Activated naive CD8-positive, alpha-beta T cell treated with anti-CD3 and anti-CD28 coated beads, Interleukin-2, amount 50 U/mL, for 24 hours (primary cell): ENCODE results near the gene DICER1.
A peak's percentile ranks its signal among the peaks of the same experiment; 100 is the strongest.

Experiments
- ATAC-seq: fragments of 150-1000 bp; cut with Tn5 transposase; one replicate; pipeline ENCODE4 v1.10.0; 2021
- DNase-seq: peaks from one replicate; pipeline ENCODE4 v3.0.0; 2021
- H3K27ac Mint-ChIP-seq: one replicate; pipeline ENCODE4 v1.8.0; 2021; ENCODE audit warnings: mild to moderate bottlenecking, mixed read lengths
- H3K27me3 Mint-ChIP-seq: one replicate; pipeline ENCODE4 v1.8.0; 2021; ENCODE audit warnings: mixed read lengths
- H3K36me3 Mint-ChIP-seq: one replicate; pipeline ENCODE4 v1.8.0; 2021; ENCODE audit warnings: low read depth, mixed read lengths
- H3K4me1 Mint-ChIP-seq: one replicate; pipeline ENCODE4 v1.8.0; 2021; ENCODE audit warnings: mixed read lengths
- H3K4me3 Mint-ChIP-seq: one replicate; pipeline ENCODE4 v1.8.0; 2021; ENCODE audit warnings: mild to moderate bottlenecking, moderate library complexity, mixed read lengths
- H3K9me3 Mint-ChIP-seq: one replicate; pipeline ENCODE4 v1.8.0; 2021; ENCODE audit warnings: mixed read lengths

Gene DICER1

GRCh38 chr14:95107711-95108110 is 49.6 kb downstream of the DICER1 start:
- Mint-ChIP-seq H3K36me3 (peaks cover 42% of the 10 kb centered on the region), H3K27ac (no peak overlapping the region), H3K4me3 (no peak overlapping the region), H3K4me1 (no peaks in the 10 kb centered on the region), H3K27me3 (no peaks in the 10 kb centered on the region), H3K9me3 (no peaks in the 10 kb centered on the region)
- DNase-seq = no peak
- no peak for ATAC-seq

- peaks cover 49% of the 10 kb centered on the region for H3K36me3 Mint-ChIP-seq
- H3K27ac Mint-ChIP-seq = no peak overlapping the region
- no peak overlapping the region for H3K4me3 Mint-ChIP-seq
- H3K9me3 Mint-ChIP-seq = no peaks in the 10 kb centered on the region
- H3K4me1 Mint-ChIP-seq = no peaks in the 10 kb centered on the region
- H3K27me3 Mint-ChIP-seq = no peaks in the 10 kb centered on the region
- DNase-seq = no peak
- ATAC-seq = no peak
Observed at GRCh38 chr14:95106971-95107370, 50.4 kb downstream of the DICER1 start.

- Mint-ChIP-seq H3K27me3 (no peaks in the 10 kb centered on the region), H3K9me3 (no peaks in the 10 kb centered on the region), H3K4me3 (no peak overlapping the region), H3K27ac (no peak overlapping the region), H3K36me3 (peaks cover 48% of the 10 kb centered on the region), H3K4me1 (peaks cover 8% of the 10 kb centered on the region)
- ATAC-seq (no peak), DNase-seq (no peak)
Observed at GRCh38 chr14:95104911-95105310, 52.4 kb downstream of the DICER1 start.

GRCh38 chr14:95102680-95103044 is 54.7 kb downstream of the DICER1 start:
- H3K36me3 Mint-ChIP-seq = peaks cover 52% of the 10 kb centered on the region
- H3K9me3 Mint-ChIP-seq = no peaks in the 10 kb centered on the region
- no peak overlapping the region for H3K27ac Mint-ChIP-seq
- H3K4me3 Mint-ChIP-seq = no peak overlapping the region
- H3K4me1 Mint-ChIP-seq = peaks cover 8% of the 10 kb centered on the region
- no peaks in the 10 kb centered on the region for H3K27me3 Mint-ChIP-seq
- ATAC-seq (no peak), DNase-seq (no peak)

- no peak overlapping the region for H3K4me3 Mint-ChIP-seq
Observed at GRCh38 chr14:95101736-95102679, 55.3 kb downstream of the DICER1 start.

GRCh38 chr14:95098984-95099599 is 58.2 kb downstream of the DICER1 start:
- Mint-ChIP-seq H3K27me3 (no peaks in the 10 kb centered on the region), H3K36me3 (peaks cover 54% of the 10 kb centered on the region)
- peak; percentile 19 for DNase-seq

More at GRCh38 chr14:95101736-95102679, 55.3 kb downstream of the DICER1 start:
- DNase-seq (no peak), ATAC-seq (no peak)
- Mint-ChIP-seq H3K27me3 (no peaks in the 10 kb centered on the region), H3K27ac (no peak overlapping the region), H3K4me1 (peaks cover 8% of the 10 kb centered on the region), H3K36me3 (peaks cover 51% of the 10 kb centered on the region), H3K9me3 (no peaks in the 10 kb centered on the region)

GRCh38 chr14:95097385-95097784 is 59.9 kb downstream of the DICER1 start:
- Mint-ChIP-seq H3K4me1 (peaks cover 8% of the 10 kb centered on the region), H3K4me3 (no peak overlapping the region), H3K27ac (no peak overlapping the region), H3K27me3 (no peaks in the 10 kb centered on the region), H3K36me3 (peaks cover 50% of the 10 kb centered on the region), H3K9me3 (no peaks in the 10 kb centered on the region)
- no peak for DNase-seq
- no peak for ATAC-seq

More at GRCh38 chr14:95098984-95099599, 58.2 kb downstream of the DICER1 start:
- Mint-ChIP-seq H3K4me3 (no peak overlapping the region), H3K9me3 (no peaks in the 10 kb centered on the region), H3K27ac (no peak overlapping the region), H3K4me1 (peaks cover 8% of the 10 kb centered on the region)
- no peak for ATAC-seq

- no peak overlapping the region for H3K4me3 Mint-ChIP-seq
- no peaks in the 10 kb centered on the region for H3K27me3 Mint-ChIP-seq
- peaks cover 8% of the 10 kb centered on the region for H3K4me1 Mint-ChIP-seq
- H3K9me3 Mint-ChIP-seq = no peaks in the 10 kb centered on the region
- DNase-seq (no peak), ATAC-seq (no peak)
- H3K36me3 Mint-ChIP-seq = peaks cover 49% of the 10 kb centered on the region
- H3K27ac Mint-ChIP-seq = no peak overlapping the region
Observed at GRCh38 chr14:95096476-95096875, 60.9 kb downstream of the DICER1 start.

GRCh38 chr14:95095996-95096395 is 61.3 kb downstream of the DICER1 start:
- Mint-ChIP-seq H3K4me3 (no peak overlapping the region), H3K4me1 (peaks cover 8% of the 10 kb centered on the region), H3K27me3 (no peaks in the 10 kb centered on the region), H3K36me3 (peaks cover 51% of the 10 kb centered on the region), H3K9me3 (no peaks in the 10 kb centered on the region), H3K27ac (no peak overlapping the region)
- ATAC-seq = no peak
- DNase-seq = no peak

- peaks cover 54% of the 10 kb centered on the region for H3K36me3 Mint-ChIP-seq
- no peak overlapping the region for H3K27ac Mint-ChIP-seq
- H3K9me3 Mint-ChIP-seq = no peaks in the 10 kb centered on the region
- no peaks in the 10 kb centered on the region for H3K27me3 Mint-ChIP-seq
- DNase-seq (no peak), ATAC-seq (no peak)
- no peaks in the 10 kb centered on the region for H3K4me1 Mint-ChIP-seq
- H3K4me3 Mint-ChIP-seq = no peak overlapping the region
Observed at GRCh38 chr14:95092723-95093122, 64.6 kb downstream of the DICER1 start.

GRCh38 chr14:95091581-95091980 is 65.7 kb downstream of the DICER1 start:
- Mint-ChIP-seq H3K27ac (no peak overlapping the region), H3K27me3 (no peaks in the 10 kb centered on the region), H3K36me3 (peaks cover 51% of the 10 kb centered on the region), H3K4me1 (no peaks in the 10 kb centered on the region), H3K9me3 (no peaks in the 10 kb centered on the region), H3K4me3 (no peak overlapping the region)
- no peak for ATAC-seq
- no peak for DNase-seq

GRCh38 chr14:95088665-95089064 is 68.7 kb downstream of the DICER1 start:
- ATAC-seq = no peak
- DNase-seq = no peak
- H3K4me1 Mint-ChIP-seq = no peaks in the 10 kb centered on the region
- H3K4me3 Mint-ChIP-seq = no peak overlapping the region
- H3K27me3 Mint-ChIP-seq = no peaks in the 10 kb centered on the region
- H3K36me3 Mint-ChIP-seq = peaks cover 48% of the 10 kb centered on the region
- no peak overlapping the region for H3K27ac Mint-ChIP-seq
- H3K9me3 Mint-ChIP-seq = no peaks in the 10 kb centered on the region

- DNase-seq (no peak), ATAC-seq (no peak)
- H3K27me3 Mint-ChIP-seq = no peaks in the 10 kb centered on the region
- H3K9me3 Mint-ChIP-seq = peaks cover under 1% of the 10 kb centered on the region
- no peaks in the 10 kb centered on the region for H3K4me1 Mint-ChIP-seq
- peaks cover 42% of the 10 kb centered on the region for H3K36me3 Mint-ChIP-seq
- H3K27ac Mint-ChIP-seq = no peak overlapping the region
- H3K4me3 Mint-ChIP-seq = no peak overlapping the region
Observed at GRCh38 chr14:95087619-95088018, 69.7 kb downstream of the DICER1 start.

- Mint-ChIP-seq H3K9me3 (peaks cover 3% of the 10 kb centered on the region), H3K4me1 (no peaks in the 10 kb centered on the region), H3K36me3 (peaks cover 33% of the 10 kb centered on the region), H3K27ac (no peak overlapping the region), H3K4me3 (no peak overlapping the region), H3K27me3 (no peaks in the 10 kb centered on the region)
- no peak for ATAC-seq
- no peak for DNase-seq
Observed at GRCh38 chr14:95085321-95085720, 72.0 kb downstream of the DICER1 start.

GRCh38 chr14:95078867-95079266 is 78.5 kb downstream of the DICER1 start:
- Mint-ChIP-seq H3K4me1 (no peaks in the 10 kb centered on the region), H3K4me3 (no peak overlapping the region), H3K27ac (no peak overlapping the region), H3K27me3 (peaks cover 4% of the 10 kb centered on the region), H3K36me3 (peaks cover 3% of the 10 kb centered on the region), H3K9me3 (peaks cover 3% of the 10 kb centered on the region)
- ATAC-seq = no peak
- DNase-seq = no peak
